Ovary (tissue), 9 donors: ENCODE data around the gene PHB1. TPM values are rescaled to one million over a fixed set of nuclear protein-coding genes. Genes with fewer than 3 reads are reported as not detected.

Experiments used
- DNase-seq, 5 donors: peaks; one replicate each; pipeline ENCODE4 v3.0.0-alpha.2; 2019 to 2020
- H3K27ac ChIP-seq, 2 donors: fragments of 200-600 bp; one replicate each; pipeline versions ENCODE4 v1.5.1 to v1.8.0; 2019 to 2022
- H3K27me3 ChIP-seq: fragments of 200-600 bp; one replicate; pipeline ENCODE4 v1.8.0; 2022
- H3K36me3 ChIP-seq: fragments of 200-600 bp; sonication (generic); one replicate; pipeline ENCODE4 v1.5.1; 2019
- H3K4me1 ChIP-seq: one replicate; pipeline ENCODE4 v1.8.1; 2013; ENCODE audit warnings: mild to moderate bottlenecking, moderate library complexity; ENCODE audit not compliant: insufficient read depth
- H3K4me3 ChIP-seq: fragments of 200-600 bp; sonication (generic); one replicate; pipeline ENCODE4 v1.5.1; 2017
- H3K9me3 ChIP-seq, 2 donors: fragments of 200-600 bp in 1 of 2; sonication (generic) in 1 of 2; one replicate each; pipeline versions ENCODE4 v1.5.1 to v1.8.1; 2013 to 2019; ENCODE audit warnings: mild to moderate bottlenecking in 1 of 2, moderate library complexity in 1 of 2
- EP300 ChIP-seq: sonication (generic); formaldehyde crosslinking; IDR thresholded peaks from one replicate; pipeline ENCODE4 v1.6.1; 2017; ENCODE audit warnings: antibody characterized with exemption
- POLR2A ChIP-seq: fragments of 450-650 bp; IDR thresholded peaks from one replicate; pipeline ENCODE4 v1.6.1; 2017; ENCODE audit warnings: antibody characterized with exemption, mild to moderate bottlenecking, moderate library complexity
- WGBS, 3 donors: extraction: QIAGEN DNeasy Blood & Tissue Kit in 1 of 3; methylation state at CpG; one replicate each; pipeline versions ENCODE4 v1.1.5 to v1.1.7; 2013 to 2017; 5-methylcytosine and 5-hydroxymethylcytosine counted together
- intact Hi-C, 4 donors: fragments of 100-400 bp; cut with DNase I; formaldehyde crosslinking; loops; one replicate each; pipeline versions ENCODE4 v1.11.0 to v1.15.1; 2022 to 2023
- polyA plus RNA-seq, 2 donors: library from polyadenylated mRNA; stranded (reverse); fragments of 200-250 nt in 1 of 2; fragments of 350-450 nt in 1 of 2; fragmentation: Illumina TruSeq in 1 of 2; extraction: RNeasy Lipid Tissue Mini Kit (QIAGEN cat#74804) in 1 of 2; gene quantifications; one replicate each; pipeline ENCODE4 v1.2.3, GENCODE V29; 2013 to 2014
- total RNA-seq, 7 donors: library from RNA; depleted of rRNA in 2 of 7; stranded (reverse); fragments of >200 nt in 2 of 7; fragmentation: NEBNext Ultra II Directional in 3 of 7; extraction: Animal tissue kit (Norgen Biotek cat#: 25700) in 3 of 7; gene quantifications; one replicate each; pipeline versions ENCODE4 v1.1.0 to v1.2.4, GENCODE V29; 2016 to 2023
- TF ChIP-seq, protein P1 (sequence below), 3 donors: fragments of 450-650 bp in 2 of 3; fragments of 200-600 bp in 1 of 3; IDR thresholded peaks; one replicate each; pipeline versions ENCODE4 v1.5.1 to v1.8.0; 2016 to 2022; ENCODE audit warnings: antibody characterized with exemption in 3 of 3, mild to moderate bottlenecking in 1 of 3
- donor health status: DM: no; HTN: no; CAD: no; lungs with moderate emphysema.
- donor health status: DM: no; HTN: no; CAD: no.
- donor health status: Bipolar disorder and iron deficiency.
- donor health status: DM: yes; HTN: yes; CAD: no.
- donor health status: DM: no; HTN: no; CAD: no.
- donor health status: DM: yes; HTN: yes; CAD: no.

Gene PHB1
- total and polyA plus RNA-seq, 9 donors: 46.0 to 148 (median 106) TPM

DNA sequence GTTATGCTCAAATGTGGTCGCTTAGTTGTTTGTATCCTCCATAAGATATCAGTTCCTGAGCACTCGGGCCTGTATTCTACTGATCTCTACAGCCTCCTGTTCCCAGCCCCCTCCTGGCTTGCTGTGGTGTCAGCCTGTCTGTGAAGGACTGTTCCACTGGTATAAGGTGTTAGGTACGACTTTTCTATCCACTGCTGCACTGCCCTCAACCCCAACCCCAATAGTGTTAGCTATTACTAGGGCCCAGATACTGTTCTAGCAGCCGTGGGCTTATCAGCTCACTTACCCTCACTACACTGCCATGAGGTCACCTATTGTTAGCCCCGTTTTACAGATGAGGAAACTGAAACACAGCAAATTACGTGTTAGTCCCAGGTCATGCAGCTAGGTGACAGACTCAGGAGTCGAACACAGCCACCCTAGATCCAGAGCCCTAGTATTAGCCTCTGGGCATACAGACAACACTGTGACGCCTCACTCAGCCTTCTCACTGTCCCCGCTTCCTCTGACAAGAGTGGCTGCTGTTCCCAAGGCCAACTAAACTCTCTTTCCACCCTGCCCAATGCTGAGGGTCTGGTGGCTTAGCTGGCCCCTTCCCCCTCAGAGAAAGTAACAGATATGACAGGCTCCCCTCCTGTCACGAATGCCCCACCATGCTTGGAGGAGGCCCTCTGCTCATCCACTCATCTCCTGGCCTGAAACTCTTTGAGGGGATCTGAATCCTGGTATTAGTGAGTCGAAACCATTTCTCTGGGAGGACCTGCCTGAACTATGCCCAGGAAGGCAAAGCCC lies 27.0 kb downstream of the PHB1 start:
- no peak overlapping the region for H3K27ac ChIP-seq
- no peaks in the 10 kb centered on the region for H3K4me1 ChIP-seq
- H3K27me3 ChIP-seq: no peaks in the 10 kb centered on the region
- WGBS, 3 donors: 81 to 87% (median 83%) methylated on average over 11 of the region's 11 CpGs
- no peak for TF ChIP-seq POLR2A
- no peak overlapping the region for H3K4me3 ChIP-seq
- intact Hi-C loops: no loop called here
- no peaks in the 10 kb centered on the region for H3K36me3 ChIP-seq
- no peaks in the 10 kb centered on the region for H3K9me3 ChIP-seq
- no peak for DNase-seq

DNA sequence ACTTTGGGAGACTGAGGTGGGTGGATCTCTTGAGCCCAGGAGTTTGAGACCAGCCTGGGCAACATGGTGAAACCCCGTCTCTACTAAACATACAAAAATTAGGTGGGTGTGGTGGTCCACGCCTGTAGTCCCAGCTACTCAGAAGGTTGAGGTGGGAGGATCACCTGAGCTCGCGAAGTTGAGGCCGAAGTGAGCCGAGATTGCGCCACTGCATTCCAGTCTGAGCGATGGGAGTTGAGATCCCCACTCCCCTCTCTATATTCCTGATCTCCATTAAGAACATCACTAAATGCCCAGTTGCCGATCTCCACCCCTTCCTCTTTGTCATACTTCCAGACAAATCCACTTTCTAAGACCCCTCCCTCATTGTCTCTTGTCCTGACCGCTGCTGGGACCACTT lies 28.3 kb downstream of the PHB1 start:
- TF ChIP-seq POLR2A (no peak), EP300 (no peak)
- TF ChIP-seq, protein P1, sequence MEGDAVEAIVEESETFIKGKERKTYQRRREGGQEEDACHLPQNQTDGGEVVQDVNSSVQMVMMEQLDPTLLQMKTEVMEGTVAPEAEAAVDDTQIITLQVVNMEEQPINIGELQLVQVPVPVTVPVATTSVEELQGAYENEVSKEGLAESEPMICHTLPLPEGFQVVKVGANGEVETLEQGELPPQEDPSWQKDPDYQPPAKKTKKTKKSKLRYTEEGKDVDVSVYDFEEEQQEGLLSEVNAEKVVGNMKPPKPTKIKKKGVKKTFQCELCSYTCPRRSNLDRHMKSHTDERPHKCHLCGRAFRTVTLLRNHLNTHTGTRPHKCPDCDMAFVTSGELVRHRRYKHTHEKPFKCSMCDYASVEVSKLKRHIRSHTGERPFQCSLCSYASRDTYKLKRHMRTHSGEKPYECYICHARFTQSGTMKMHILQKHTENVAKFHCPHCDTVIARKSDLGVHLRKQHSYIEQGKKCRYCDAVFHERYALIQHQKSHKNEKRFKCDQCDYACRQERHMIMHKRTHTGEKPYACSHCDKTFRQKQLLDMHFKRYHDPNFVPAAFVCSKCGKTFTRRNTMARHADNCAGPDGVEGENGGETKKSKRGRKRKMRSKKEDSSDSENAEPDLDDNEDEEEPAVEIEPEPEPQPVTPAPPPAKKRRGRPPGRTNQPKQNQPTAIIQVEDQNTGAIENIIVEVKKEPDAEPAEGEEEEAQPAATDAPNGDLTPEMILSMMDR (IDR thresholded peaks at IDR 0.05): no peak
- H3K27me3 ChIP-seq: no peaks in the 10 kb centered on the region
- H3K27ac ChIP-seq: no peak overlapping the region
- intact Hi-C loops: no loop called here
- no peaks in the 10 kb centered on the region for H3K36me3 ChIP-seq
- H3K4me1 ChIP-seq: no peaks in the 10 kb centered on the region
- 89 to 92% (median 90%) methylated on average over 10 of the region's 10 CpGs for WGBS, 3 donors
- no peak for DNase-seq
- no peaks in the 10 kb centered on the region for H3K9me3 ChIP-seq
- H3K4me3 ChIP-seq: no peak overlapping the region

DNA sequence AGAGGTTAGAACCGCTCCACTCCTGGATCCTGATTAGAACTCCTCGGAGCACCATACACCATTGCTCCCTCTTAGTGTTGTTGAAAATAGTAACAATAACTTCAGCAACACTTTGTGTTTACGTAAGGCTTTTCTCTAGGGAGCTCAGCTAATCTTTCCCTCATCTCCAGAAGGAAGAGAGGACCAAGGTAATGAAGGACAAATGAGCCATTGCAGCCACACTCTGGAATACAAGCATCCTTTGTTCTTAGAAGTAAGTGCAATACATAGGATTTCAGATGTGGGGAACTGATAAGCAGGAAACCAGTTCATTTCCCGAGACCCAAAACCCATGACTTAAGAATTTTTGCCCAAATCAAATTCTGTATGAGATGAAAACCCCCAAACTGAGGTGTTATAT lies 29.7 kb downstream of the PHB1 start:
- Histone ChIP-seq H3K9me3 (no peaks in the 10 kb centered on the region), H3K4me3 (no peak overlapping the region), H3K27me3 (no peaks in the 10 kb centered on the region), H3K36me3 (no peaks in the 10 kb centered on the region), H3K4me1 (no peaks in the 10 kb centered on the region), H3K27ac (no peak overlapping the region)
- DNase-seq: no peak
- WGBS, 3 donors: 91 to 95% (median 92%) methylated on average over 4 of the region's 4 CpGs
- intact Hi-C loops: no loop called here
- TF ChIP-seq, protein P1 (IDR thresholded peaks at IDR 0.05): no peak
- TF ChIP-seq EP300: no peak

DNA sequence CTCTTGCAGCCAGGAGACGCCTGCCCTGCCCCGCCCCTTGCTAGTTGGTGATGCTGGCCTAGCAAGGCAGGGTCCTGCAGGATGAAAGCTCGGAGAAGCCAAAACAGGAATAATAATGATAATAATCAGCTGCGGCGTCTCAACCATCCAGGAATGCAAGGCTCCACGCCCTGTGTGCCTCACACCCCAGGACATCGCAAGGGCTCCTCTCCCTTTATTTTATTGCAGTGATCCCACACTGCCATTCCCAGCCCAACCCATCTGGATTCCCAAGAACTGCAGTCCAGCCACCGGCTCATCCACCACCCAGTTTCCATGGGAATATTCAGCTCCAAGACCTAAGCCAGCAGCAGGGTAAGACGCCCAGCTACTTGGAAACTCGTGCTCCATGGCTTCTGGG lies 31.6 kb downstream of the PHB1 start:
- intact Hi-C loops: no loop called here
- Histone ChIP-seq H3K4me3 (no peak overlapping the region), H3K9me3 (no peaks in the 10 kb centered on the region), H3K4me1 (no peaks in the 10 kb centered on the region), H3K27me3 (no peaks in the 10 kb centered on the region), H3K36me3 (no peaks in the 10 kb centered on the region), H3K27ac (no peak overlapping the region)
- DNase-seq: no peak
- 76 to 83% (median 82%) methylated on average over 10 of the region's 10 CpGs for WGBS, 3 donors
- TF ChIP-seq POLR2A: no peak
- TF ChIP-seq EP300: no peak
- TF ChIP-seq, protein P1 (IDR thresholded peaks at IDR 0.05): no peak

DNA sequence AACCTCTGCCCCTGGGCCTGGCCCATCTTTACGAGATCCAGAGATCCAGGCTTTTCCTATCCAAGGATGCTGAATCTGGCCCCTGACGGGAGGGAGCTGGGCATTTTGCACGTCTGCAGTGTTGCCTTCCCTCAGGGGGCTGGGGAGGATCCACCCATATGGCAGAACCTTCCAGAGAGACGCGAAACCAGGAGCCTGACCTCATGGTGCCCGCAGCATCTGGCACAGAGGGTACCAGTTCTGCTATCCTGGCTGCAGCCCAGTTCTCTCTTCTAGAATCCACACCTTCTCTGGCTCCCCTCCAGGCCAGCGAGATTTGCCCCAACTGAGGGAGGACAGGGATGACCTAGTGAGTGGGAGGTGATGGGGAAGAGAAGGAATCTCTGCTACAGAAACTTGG lies 32.1 kb downstream of the PHB1 start:
- intact Hi-C loops: no loop called here
- no peak for DNase-seq
- H3K27me3 ChIP-seq: no peaks in the 10 kb centered on the region
- H3K4me1 ChIP-seq: no peaks in the 10 kb centered on the region
- H3K4me3 ChIP-seq: no peak overlapping the region
- 56 to 76% (median 66%) methylated on average over 7 of the region's 7 CpGs for WGBS, 3 donors
- H3K27ac ChIP-seq: no peak overlapping the region
- no peaks in the 10 kb centered on the region for H3K9me3 ChIP-seq
- no peaks in the 10 kb centered on the region for H3K36me3 ChIP-seq
- TF ChIP-seq POLR2A (no peak), EP300 (no peak)
